HG03159 (cell line): ENCODE results near the gene CMIP.

Experiments
- ATAC-seq: cut with Tn5 transposase; IDR thresholded peaks from one replicate; pipeline ENCODE4 v1.9.1; 2021; ENCODE audit warnings: mild to moderate bottlenecking, moderate library complexity; ENCODE audit not compliant: unreplicated experiment

Gene CMIP

DNA sequence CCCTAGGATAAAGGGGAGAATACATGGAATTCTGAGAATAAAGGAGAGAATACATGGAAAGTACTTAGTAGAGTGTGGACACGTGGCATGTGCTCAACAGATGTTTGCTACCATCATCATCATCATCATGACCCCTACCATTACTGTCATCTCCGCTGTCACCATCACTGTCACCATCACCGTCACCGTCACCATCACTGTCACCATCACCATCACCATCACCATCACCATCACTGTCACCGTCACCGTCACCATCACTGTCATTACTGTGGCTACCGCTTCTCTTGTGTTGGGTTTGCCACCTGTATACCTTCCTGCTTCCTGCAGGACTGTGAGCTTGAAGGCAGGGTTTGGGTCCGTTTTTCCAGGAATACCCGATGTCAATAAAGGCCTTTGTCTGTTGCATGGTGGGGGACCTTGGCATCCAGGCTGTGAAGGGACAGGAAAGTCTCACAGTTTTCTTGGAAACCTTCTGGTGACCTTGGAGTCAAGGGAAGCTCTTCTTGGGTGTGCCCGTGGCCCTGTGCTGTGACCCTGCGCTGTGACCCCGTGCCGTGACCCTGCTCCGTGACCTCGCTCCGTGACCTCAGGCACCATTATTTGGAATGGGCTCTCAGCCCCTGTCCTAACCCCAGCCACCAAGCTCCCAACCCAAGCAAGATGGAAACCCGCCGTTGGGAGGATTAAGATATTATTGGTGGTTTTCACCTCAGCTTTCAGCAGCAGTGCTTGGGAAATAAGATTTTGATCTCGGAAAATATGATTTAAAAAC is 14.4 kb downstream of the CMIP start:
- ATAC-seq: no peak

DNA sequence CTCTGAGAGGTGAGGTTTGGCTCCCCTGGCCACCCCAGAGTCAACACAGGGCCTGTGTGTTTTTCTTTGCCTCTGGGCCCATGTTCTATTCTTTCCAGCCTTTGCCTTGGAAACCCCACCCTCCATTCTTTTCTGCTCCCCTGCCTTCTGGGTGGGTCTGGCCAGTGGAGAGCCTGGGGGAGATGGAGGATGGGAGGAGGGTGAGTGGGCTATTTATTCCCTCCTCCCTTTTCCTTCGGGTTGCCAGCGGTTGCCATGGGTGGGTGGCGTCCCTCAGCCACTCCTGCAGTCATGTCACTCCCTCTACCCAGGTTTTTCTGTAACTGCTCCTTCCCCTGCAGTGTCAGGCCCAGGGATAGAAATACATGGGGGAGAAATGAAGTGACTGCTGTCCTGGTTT is 15.5 kb downstream of the CMIP start:
- ATAC-seq: no peak

DNA sequence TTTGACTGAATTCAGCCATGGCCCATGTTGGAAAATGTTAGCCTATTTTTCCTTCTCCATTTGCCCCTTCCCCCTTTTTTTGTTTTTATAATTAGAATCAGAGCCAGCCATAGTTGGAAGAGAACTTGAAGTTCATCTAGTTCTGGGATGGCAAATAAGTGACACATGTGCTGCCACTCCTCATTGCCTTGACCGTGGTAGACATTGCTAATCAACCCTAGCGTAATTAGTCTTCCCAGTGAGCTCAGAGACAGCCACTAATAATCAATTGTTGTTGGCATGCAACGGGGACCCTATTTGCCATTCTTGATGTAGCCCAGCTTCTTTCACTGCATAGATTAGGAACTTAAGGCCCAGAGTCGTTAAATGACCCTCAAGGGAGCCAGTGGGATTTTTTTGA is 16.6 kb downstream of the CMIP start:
- no peak for ATAC-seq

DNA sequence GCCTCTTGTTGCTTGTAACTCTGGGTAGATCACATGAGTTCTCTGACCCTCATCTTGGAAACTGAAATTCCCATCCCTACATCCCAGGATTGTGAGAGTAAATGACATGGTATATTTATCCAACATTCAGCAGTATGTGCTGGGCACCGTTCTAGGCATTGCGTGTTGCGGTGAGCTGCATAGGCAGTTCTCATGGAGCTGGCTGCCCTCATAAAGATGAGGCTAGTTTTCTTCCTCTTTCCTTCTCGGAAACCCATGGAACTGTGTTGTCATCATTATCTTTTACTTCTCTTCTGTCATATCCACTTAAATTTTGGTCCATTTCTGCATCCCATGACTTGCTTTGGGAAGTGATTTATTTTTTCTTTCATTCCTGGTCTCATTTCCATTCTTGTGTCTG is 17.2 kb downstream of the CMIP start:
- ATAC-seq: no peak

DNA sequence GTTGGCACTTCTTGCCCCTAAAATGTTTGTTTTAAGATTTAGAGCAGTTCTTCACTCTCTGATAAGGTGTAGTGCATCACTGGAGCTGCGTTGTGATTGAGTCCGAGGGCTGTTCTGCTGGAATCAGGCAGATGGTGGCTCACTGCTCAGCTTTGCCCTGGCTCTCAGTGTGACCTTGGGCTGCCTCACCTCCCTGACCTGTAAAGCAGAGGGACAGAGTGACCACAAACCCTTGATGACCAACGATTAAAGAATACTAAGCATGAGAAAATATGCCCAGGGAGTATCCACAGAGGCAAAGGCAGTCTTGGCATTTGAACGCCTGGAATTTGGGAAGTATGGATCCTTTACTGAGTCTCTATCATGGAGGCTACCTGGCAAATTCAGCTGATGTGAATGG is 18.1 kb downstream of the CMIP start:
- ATAC-seq: no peak

DNA sequence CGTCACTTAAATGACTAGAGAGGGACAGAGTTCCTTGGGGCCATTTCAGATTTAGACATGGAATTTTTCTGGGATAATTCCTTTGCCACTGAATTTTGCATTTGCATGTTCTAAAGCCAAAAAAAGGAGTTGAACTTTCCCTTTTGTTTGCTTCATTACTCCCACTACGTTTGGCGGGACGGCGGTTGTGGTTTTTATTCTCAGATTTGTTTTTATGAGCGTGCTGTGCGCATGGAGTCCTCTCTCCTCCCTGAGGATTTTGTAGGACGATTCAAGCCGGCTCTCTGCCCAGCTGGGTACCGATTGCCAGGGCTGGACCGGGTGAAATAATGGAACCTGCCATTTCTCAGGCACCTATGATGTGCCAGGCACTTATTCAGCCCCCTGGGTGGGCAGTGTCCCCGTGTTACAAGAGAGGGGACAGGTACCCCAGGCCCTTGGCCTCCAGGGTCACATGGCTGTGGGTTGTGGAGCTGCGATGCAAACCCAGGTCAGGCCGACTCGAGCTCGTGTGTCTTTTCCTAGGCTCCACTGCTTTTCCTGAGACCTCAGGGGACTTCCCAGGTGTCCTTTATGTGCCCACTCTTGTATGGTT is 18.8 kb downstream of the CMIP start:
- ATAC-seq: no peak

DNA sequence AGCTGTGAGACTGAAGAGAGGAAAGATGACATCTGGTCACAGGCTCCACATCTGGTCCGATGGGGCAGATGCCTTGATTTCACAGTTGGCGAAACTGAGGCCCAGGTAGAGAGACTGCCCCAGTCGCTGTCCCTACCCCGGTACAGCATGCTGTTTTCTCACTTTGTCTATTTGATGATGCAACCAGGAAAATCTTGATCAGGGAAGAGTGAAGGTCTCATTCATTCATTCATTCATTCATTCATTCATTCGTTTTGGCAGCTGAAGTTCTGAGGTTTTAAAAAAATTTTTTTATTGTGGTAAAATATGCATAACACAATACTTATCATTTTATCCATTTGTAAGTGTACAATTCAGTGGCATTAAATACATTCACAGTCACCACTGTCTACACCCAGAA is 19.7 kb downstream of the CMIP start:
- no peak for ATAC-seq

DNA sequence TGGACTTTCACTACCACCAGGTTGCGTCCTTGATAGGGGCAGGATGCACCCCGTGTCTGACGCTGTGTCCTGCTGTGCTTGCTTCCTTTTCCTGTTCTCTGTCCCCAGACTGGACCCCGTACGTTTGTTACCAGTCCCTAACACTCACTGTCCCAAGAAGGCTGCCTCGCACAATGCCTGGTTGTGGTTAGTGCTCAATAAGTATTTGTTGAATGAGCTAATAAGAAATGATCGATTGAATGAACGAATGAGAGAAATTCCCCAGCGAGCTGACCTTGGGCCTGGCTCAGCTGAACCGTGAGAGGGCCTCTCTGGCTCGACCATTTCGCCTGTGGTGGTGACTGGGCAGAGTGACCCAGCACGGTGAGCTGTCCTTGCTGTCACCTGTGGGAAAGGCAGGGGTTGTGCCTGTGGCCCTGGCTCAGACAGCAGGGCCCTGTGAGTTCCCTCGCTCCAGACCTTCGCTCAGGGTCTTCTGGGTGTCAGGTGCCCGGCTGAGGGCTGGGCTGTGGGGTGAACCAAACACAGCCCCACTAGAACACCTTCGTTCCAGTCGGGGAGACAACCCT is 20.9 kb downstream of the CMIP start:
- ATAC-seq: no peak

DNA sequence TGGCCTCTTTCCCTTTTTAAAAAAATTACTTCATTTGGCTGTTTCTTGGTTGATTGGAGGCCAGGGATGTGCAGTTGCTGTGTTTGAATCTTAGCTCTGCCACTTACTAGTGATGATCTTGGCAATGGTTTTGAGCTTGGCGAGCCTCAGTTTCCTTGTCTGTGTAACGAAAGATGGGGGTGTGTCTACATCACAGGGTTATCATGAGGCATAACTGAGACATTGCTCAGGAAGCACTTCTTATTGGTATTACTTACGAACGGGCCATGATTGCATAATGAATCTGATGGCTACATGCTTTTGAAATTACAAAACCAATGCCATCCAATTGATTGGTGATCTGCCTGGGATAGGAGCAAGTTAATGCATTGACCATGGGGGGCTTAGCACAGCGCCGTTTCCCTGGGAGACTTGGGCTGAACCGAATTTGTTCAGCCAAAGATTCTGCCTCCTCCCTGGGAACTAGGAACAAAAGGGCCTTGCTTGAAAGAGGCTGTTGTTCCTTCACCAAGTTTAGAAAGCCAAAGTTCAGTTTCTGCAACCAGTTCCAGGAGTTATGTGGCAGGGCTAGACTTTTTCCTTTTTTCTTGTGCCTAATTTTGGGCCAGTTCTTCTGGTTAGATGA is 21.9 kb downstream of the CMIP start:
- ATAC-seq: no peak

DNA sequence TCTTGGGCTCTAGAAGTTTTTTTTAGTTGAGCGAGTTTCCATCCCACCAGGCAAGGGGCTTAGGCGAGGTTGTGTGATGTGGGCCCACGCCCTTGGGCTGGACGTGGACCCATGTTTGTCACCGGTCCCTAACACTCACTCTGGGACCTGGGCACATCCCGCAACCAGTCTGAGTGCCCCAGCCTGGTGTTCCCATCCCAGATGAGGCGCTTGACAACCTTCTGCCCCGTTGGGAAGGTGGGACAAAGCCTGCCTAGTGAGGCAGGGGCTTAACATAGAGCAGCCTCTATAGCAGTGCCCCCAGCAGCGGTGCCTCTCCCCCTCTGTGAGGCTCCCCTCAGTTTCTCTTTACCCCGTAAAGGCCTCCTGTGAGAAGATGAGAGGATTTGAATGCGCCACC is 22.5 kb downstream of the CMIP start:
- no peak for ATAC-seq

DNA sequence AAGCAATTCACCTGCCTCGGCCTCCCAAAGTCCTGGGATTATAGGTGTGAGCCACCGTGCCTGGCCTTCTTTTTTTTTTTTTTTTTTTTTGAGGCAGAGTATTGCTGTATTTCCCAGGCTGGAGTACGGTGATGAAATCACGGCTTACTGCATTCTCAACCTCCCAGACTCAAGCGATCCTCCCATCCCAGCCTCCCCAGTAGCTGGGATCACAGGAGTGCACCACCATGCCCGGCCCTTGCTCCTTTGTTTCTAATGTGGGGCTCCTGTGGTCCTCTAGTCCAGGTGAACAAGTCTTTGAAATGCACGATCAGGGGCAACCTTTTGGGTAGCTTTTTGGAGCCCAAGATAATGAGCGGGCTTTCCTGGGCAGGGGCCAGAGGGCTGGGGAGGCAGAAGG is 23.2 kb downstream of the CMIP start:
- no peak for ATAC-seq

DNA sequence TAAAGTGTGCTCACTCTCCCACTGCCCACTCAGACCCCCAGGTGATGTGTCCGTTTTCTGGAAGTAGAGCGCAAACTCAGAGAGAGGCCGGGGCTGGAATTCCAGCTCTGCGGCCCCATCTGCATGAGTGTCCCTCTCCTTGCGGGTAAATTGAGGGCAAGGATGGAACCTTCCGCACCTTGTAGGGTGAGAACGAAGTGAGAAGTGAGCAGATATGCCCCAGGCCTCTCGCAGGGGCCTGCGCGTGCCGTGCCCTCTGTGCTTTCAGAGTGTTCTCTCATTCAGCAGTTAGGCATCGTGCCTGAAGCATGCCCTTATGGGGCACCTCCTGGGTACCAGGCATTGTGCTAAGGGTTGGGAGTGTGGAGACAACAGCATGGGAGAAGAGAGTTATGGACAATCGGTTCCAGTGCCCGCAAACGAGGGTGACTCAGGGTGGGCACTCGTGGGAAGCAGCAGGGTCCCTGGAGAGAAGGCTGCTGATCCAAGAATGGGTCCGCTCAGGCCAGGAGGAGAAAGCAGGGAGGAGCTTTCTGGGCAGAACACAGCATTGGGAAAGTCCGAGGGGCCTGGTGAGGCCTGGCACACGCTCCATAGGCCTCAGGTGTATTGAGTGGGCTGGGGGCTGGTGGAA is 23.8 kb downstream of the CMIP start:
- ATAC-seq: no peak

DNA sequence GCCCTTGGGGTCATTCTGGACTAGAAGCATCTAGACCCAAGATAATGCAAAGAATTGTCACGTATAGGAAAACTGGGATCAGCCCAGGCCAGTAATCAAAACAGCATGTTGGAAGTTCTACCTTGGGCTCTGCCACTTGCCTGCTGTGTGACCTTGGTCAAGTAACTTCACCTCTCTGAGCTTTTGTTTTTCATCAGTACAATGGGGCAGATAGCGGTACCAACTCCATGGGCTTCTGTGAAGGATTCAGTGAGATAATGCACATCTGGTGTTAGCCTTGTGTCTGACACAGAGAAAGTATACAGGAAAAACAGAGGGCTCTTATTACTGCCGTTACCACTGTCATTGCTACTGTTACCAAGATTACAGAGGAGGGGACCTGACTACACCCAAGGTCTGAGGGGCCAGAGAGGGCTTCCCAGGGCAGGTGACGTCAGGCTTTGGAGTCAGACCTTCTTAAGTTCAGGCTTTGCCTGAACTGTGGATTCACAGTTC is 24.6 kb downstream of the CMIP start:
- no peak for ATAC-seq

DNA sequence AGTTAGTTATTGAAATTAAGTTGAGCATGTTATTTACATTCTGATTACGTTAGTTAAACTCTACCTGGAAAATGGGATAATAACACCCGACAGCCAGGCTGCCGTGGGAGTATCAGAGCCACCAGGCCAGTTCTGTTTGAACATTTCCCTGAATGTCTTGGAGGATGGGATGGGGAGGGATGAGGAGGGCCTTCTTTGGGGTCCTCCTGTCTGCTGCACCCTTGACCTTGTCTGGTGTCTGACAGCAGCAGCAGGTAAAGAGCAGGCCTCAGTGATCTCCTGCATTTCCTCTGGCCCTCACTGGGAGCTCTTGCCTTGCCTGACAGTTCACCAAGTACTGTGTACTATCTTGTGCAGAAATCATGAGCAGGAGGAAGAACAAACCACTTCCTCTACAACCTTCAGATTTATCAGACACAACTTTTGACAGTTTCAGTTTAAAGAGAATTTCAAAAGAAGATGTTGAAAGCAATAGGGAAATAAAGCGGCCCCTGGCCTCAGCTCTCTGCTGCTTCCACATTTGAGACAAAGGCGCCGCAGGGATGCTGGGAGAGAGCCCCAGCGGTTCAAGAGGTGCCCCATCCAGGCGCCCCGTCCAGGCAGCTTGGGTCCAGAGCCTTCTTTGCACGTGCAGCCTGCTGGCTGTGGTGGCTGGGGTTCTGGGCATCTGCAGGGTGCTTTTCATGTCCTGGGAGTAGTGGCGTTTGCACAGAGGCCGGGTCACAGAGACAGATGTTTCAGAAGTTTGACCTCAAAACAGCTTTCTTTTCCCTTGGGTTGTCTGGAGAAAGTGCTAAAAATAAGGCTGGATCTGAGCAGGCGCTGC is 25.3 kb downstream of the CMIP start:
- ATAC-seq: peak; percentile 87

DNA sequence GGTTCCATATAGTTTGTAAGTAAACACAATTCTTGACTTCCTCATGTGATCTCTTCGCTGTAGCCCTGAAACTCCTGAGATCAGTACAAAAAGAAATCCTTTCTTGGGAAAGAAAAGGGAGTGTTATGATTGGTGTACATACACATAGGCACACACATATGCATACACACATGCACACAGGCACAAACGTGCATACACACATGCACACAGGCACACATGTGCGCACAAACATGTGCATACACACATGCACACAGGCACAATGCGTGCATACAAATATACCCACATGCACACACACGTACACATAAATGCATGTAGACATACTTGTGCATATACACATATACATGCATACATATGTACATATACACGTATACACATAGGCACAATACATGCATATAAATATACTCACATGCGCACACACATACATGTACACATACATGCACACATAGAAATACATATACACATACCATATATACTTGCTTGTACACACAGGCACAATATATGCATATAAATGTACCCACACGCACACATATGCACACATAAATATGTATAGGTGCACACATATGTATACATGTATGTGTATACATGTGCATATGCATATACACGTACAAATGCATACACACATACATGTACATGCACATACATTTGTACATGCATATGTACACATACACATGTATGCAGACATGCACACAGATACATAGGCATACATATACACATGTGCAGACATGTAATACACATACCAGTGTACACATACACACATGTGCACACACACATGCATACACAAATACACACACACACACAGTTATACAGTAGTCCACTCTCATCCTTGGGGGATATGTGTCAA is 26.4 kb downstream of the CMIP start:
- no peak for ATAC-seq

DNA sequence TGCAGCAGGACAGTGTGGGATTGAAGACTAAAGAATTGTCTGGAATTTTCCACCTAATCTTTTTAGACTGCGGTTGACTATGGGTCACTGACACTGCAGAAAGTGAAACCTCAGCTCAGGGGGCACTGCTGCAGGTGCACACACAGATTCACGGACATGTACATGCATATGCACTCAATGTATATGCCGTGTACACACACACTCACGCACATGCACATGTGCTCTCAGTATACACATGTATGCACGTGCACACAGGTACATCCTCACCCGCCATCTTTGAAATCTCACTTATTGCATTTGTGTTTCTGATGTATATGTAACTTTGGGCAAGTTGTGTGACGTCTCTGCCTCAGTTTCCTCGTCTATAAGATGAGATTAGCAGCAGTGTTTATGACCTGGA is 27.3 kb downstream of the CMIP start:
- ATAC-seq: no peak

DNA sequence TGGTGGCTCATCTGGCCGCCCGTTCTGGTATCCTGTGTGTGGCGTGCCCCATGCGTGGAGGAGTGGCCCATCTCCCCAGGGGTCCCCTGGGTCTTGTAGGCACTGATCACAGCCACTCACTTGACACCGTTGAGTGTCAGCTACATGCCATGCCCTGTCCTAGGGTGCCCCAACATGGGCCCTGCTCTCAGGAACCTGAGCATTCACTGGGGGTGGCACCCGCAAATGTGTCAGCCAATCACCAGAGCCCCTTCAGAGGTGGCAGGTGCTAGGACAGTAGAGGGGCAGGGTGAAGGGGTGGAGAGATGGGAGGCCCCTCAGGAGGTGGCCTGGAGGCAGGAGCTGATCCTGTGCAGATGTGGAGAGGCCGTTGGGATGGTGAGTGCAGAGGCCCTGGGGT is 27.8 kb downstream of the CMIP start:
- no peak for ATAC-seq

DNA sequence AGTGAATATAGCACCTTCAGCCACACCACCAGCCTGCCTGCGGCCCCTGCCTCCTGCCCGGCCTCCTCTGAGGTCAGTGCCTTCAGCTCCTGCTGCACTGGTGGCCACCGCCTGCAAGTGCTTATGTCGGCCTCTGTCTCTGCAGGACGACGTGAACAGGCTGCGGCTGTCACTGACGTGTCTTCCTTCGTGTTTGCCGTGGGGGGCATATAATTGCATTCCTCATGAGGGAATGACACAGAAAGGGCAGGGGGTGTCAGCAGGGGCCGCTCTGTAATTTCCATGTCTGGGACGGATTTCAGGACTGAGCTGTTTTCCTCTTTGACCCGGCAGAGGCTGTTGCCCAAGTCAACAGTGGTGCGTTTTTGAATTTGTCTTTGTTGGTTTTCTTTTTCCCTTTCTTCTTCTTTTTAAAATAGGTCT is 28.5 kb downstream of the CMIP start:
- no peak for ATAC-seq

DNA sequence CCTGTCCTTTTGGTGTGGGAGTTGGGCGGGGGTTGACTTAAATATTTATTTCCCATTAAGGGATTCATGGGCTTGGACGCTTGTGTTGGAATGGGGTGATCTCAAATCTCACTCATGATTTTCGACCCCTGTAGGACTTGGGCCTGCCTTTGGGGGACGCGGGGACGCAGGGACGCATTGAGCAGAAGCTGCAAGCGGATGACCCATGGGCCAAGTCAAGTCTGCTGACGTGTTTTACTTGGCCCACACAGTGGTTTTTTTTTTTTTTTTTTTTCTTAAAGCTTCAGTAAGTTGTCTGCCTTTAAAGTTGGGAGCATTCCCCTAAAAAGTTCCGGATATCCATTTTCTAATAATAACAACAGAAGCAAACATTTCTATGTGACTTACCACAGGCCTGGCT is 28.9 kb downstream of the CMIP start:
- no peak for ATAC-seq
